ENCODE measurements around the gene NANOG. TPM values are rescaled to one million over a fixed set of nuclear protein-coding genes. Genes with fewer than 3 reads are reported as not detected.
"Not testable (repeated sequence)": the region's sequence is repeated elsewhere in the genome, so short reads cannot be mapped to it uniquely, and the experiment has no call there.

Gene NANOG
- total and polyA plus RNA-seq, 9 donors: under 0.01 to 0.62 (median 0.26) TPM; not detected in 3

DNA sequence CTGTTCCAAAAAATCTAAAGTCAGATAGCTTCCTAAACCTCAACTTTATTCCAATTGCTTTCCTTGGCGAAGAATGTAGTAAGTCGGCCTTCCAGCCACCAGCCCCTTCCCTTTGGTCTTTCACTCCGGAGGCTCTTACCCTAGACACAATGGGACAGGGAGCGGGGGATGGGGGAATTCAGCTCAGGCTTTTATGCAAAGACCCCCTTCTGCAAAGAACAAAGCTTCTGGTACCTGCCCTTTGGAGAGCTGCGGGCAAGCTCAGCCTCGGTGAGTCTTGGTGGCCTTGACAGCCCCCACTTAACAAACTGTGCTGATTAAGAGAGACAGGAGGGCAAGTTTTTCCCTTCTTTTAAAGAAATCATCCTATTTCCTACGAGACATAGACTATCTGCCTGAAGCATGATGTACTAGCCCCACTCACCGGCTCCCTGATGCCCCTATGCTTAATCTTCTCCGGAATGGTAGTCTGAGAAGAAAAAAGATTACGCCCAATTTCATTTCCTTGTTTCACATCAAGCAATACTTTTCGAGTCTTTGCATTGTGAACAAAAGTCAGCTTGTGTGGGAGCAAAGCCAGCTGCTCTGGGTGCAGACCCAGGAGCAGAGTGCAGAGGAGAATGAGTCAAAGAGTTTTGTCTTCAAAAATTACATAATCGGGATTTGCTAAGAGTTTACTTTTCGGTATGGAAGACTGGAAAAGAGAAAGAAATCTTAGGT lies 1.5 kb upstream of the NANOG start:
- no peak for TF ChIP-seq EP300 (IDR thresholded peaks at IDR 0.05)
- TF ChIP-seq POLR2A (IDR thresholded peaks at IDR 0.05): no peak
- TF ChIP-seq CTCF (IDR thresholded peaks at IDR 0.05): no peak
- Histone ChIP-seq H3K9me3 (no peaks in the 10 kb centered on the region), H3K4me1 (ENCODE audit: insufficient read depth) (no peaks in the 10 kb centered on the region), H3K27me3 (no peaks in the 10 kb centered on the region), H3K27ac (no peak overlapping the region), H3K4me3 (no peak overlapping the region), H3K36me3 (no peaks in the 10 kb centered on the region)
- WGBS, 3 donors: 19 to 24% (median 19%) methylated on average over 13 of the region's 13 CpGs
- intact Hi-C loops (cut with DNase I): no loop called here
- DNase-seq: no peak

GRCh38 chr12:7788294-7788660 lies 925 bp upstream of the NANOG start:
- H3K36me3 ChIP-seq: no peaks in the 10 kb centered on the region
- no peaks in the 10 kb centered on the region for H3K9me3 ChIP-seq
- H3K4me3 ChIP-seq: no peak overlapping the region
- intact Hi-C loops (cut with DNase I): no loop called here
- WGBS, 3 donors: 18 to 33% (median 33%) methylated on average over 4 of the region's 4 CpGs
- DNase-seq: no peak
- TF ChIP-seq EP300 (IDR thresholded peaks at IDR 0.05): no peak
- TF ChIP-seq POLR2A (IDR thresholded peaks at IDR 0.05): no peak
- no peaks in the 10 kb centered on the region for H3K27me3 ChIP-seq
- H3K27ac ChIP-seq: no peak overlapping the region
- H3K4me1 ChIP-seq (ENCODE audit: insufficient read depth): no peaks in the 10 kb centered on the region

- Histone ChIP-seq H3K27ac (no peak overlapping the region), H3K4me1 (ENCODE audit: insufficient read depth) (no peaks in the 10 kb centered on the region), H3K4me3 (no peak overlapping the region), H3K36me3 (no peaks in the 10 kb centered on the region), H3K9me3 (no peaks in the 10 kb centered on the region), H3K27me3 (no peaks in the 10 kb centered on the region)
- 58 to 71% (median 65%) methylated on average over 3 of the region's 3 CpGs for WGBS, 3 donors
- no peak for TF ChIP-seq CTCF (IDR thresholded peaks at IDR 0.05)
- TF ChIP-seq POLR2A (IDR thresholded peaks at IDR 0.05): no peak
- no peak for TF ChIP-seq EP300 (IDR thresholded peaks at IDR 0.05)
- intact Hi-C loops (cut with DNase I): no loop called here
- no peak for DNase-seq
Measured at GRCh38 chr12:7793211-7793610, 4.0 kb downstream of the NANOG start.

DNA sequence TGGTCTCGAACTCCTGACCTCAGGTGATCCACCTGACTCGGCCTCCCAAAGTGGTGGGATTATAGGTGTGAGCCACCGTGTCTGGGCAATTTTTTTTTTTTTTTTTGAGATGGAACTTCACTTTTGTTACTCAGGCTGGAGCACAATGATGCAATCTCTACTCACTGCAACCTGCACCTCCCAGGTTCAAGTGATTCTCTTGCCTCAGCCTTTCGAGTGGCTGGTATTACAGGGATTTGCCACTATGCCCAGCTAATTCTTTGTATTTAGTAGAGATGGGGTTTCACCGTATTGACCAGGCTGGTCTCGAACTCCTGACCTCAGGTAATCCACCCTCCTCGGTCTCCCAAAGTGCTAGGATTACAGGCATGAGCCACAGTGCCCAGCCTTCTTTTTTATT lies 8.1 kb downstream of the NANOG start:
- H3K27ac ChIP-seq; H3K27me3 ChIP-seq; H3K9me3 ChIP-seq; H3K36me3 ChIP-seq; intact Hi-C loops (cut with DNase I); H3K4me1 ChIP-seq (ENCODE audit: insufficient read depth); H3K4me3 ChIP-seq; DNase-seq: not testable (repeated sequence)
- WGBS, 3 donors: 93 to 96% (median 96%) methylated on average over 7 of the region's 7 CpGs

DNA sequence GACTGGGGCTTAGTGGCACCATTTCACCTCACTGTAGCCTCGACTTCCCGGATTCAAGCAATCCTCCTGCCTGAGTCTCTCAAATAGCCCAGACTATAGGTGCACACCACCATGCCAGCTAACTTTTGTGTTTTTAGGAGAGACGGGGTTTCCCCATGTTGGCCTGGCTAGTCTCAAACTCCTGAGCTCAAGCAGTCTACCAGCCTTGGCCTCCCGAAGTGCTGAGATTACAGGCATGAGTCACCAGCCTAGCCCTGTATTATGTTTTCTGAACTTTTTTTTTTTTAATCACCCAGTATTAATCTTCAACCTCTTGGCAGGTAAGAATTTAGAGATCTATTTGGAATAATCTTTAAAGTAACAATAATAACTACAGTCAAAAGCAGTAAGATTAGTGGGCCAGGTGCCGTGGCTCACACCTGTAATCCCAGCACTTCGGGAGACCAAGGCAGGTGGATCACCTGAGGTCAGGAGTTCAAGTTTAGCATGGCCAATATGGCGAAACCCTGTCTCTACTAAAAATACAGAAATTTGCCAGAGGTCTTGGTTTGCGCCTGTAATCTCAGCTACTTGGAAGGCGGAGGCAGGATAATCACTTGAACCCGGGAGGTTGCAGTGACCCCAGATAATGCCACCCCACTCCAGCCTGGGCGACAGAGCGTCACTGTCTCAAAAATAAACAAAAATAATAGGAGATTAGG lies 8.6 kb downstream of the NANOG start:
- intact Hi-C loops (cut with DNase I): no loop called here
- no peak for DNase-seq
- H3K4me1 ChIP-seq (ENCODE audit: insufficient read depth): no peaks in the 10 kb centered on the region
- H3K27ac ChIP-seq: no peak overlapping the region
- H3K27me3 ChIP-seq: no peaks in the 10 kb centered on the region
- no peaks in the 10 kb centered on the region for H3K36me3 ChIP-seq
- TF ChIP-seq EP300 (IDR thresholded peaks at IDR 0.05) (no peak), POLR2A (IDR thresholded peaks at IDR 0.05) (no peak), CTCF (IDR thresholded peaks at IDR 0.05) (no peak)
- H3K4me3 ChIP-seq: no peak overlapping the region
- H3K9me3 ChIP-seq: no peaks in the 10 kb centered on the region
- 48 to 64% (median 55%) methylated on average over 12 of the region's 12 CpGs for WGBS, 3 donors

GRCh38 chr12:7798750-7799308 lies 9.6 kb downstream of the NANOG start:
- intact Hi-C loops (cut with DNase I): not testable (repeated sequence)

More at GRCh38 chr12:7798750-7799308, 9.6 kb downstream of the NANOG start:
- WGBS, 3 donors: 27 to 34% (median 31%) methylated on average over 1 to 3 of the region's 4 CpGs
- H3K27me3 ChIP-seq; H3K4me1 ChIP-seq (ENCODE audit: insufficient read depth); H3K36me3 ChIP-seq; H3K9me3 ChIP-seq; H3K4me3 ChIP-seq; DNase-seq; H3K27ac ChIP-seq: not testable (repeated sequence)

Measured in ovary (tissue), 9 donors.